ENCODE results near the gene DOCK10.

DOCK10 gene

GRCh38 chr2:225032246-225032645 is 10.0 kb downstream of the DOCK10 start:
- TF ChIP-seq, protein P1, sequence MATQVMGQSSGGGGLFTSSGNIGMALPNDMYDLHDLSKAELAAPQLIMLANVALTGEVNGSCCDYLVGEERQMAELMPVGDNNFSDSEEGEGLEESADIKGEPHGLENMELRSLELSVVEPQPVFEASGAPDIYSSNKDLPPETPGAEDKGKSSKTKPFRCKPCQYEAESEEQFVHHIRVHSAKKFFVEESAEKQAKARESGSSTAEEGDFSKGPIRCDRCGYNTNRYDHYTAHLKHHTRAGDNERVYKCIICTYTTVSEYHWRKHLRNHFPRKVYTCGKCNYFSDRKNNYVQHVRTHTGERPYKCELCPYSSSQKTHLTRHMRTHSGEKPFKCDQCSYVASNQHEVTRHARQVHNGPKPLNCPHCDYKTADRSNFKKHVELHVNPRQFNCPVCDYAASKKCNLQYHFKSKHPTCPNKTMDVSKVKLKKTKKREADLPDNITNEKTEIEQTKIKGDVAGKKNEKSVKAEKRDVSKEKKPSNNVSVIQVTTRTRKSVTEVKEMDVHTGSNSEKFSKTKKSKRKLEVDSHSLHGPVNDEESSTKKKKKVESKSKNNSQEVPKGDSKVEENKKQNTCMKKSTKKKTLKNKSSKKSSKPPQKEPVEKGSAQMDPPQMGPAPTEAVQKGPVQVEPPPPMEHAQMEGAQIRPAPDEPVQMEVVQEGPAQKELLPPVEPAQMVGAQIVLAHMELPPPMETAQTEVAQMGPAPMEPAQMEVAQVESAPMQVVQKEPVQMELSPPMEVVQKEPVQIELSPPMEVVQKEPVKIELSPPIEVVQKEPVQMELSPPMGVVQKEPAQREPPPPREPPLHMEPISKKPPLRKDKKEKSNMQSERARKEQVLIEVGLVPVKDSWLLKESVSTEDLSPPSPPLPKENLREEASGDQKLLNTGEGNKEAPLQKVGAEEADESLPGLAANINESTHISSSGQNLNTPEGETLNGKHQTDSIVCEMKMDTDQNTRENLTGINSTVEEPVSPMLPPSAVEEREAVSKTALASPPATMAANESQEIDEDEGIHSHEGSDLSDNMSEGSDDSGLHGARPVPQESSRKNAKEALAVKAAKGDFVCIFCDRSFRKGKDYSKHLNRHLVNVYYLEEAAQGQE (IDR thresholded peaks at IDR 0.05; ENCODE audit: low read depth): no peak
- TF ChIP-seq TAF1 (IDR thresholded peaks at IDR 0.05; ENCODE audit: low read depth) (no peak), ZBTB7A (IDR thresholded peaks at IDR 0.05; ENCODE audit: low read depth) (no peak), RAD21 (IDR thresholded peaks at IDR 0.05; ENCODE audit: low read depth) (no peak), YY1 (IDR thresholded peaks at IDR 0.05; ENCODE audit: low read depth) (no peak), EP300 (IDR thresholded peaks at IDR 0.05; ENCODE audit: borderline replicate concordance) (no peak), CEBPB (IDR thresholded peaks at IDR 0.05) (no peak), EGR1 (IDR thresholded peaks at IDR 0.05) (no peak), FOXM1 (IDR thresholded peaks at IDR 0.05; ENCODE audit: borderline replicate concordance, low read depth) (no peak), CREB1 (IDR thresholded peaks at IDR 0.05; ENCODE audit: low read depth) (no peak), NFIC (IDR thresholded peaks at IDR 0.05) (no peak), USF1 (IDR thresholded peaks at IDR 0.05) (no peak)
- TF ChIP-seq, protein P2, sequence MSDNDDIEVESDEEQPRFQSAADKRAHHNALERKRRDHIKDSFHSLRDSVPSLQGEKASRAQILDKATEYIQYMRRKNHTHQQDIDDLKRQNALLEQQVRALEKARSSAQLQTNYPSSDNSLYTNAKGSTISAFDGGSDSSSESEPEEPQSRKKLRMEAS (IDR thresholded peaks at IDR 0.05): no peak

GRCh38 chr2:225031599-225031998 is 10.7 kb downstream of the DOCK10 start:
- TF ChIP-seq USF1 (IDR thresholded peaks at IDR 0.05) (no peak), EGR1 (IDR thresholded peaks at IDR 0.05) (no peak), ZBTB7A (IDR thresholded peaks at IDR 0.05; ENCODE audit: low read depth) (no peak), TCF12 (IDR thresholded peaks at IDR 0.05; ENCODE audit: low read depth) (no peak), EP300 (IDR thresholded peaks at IDR 0.05; ENCODE audit: borderline replicate concordance) (no peak), CEBPB (IDR thresholded peaks at IDR 0.05) (no peak), RAD21 (IDR thresholded peaks at IDR 0.05; ENCODE audit: low read depth) (no peak), NFIC (IDR thresholded peaks at IDR 0.05) (no peak), TEAD4 (IDR thresholded peaks at IDR 0.05) (no peak), YY1 (IDR thresholded peaks at IDR 0.05; ENCODE audit: low read depth) (no peak), CREB1 (IDR thresholded peaks at IDR 0.05; ENCODE audit: low read depth) (no peak), FOXM1 (IDR thresholded peaks at IDR 0.05; ENCODE audit: borderline replicate concordance, low read depth) (no peak), TAF1 (IDR thresholded peaks at IDR 0.05; ENCODE audit: low read depth) (no peak)
- TF ChIP-seq, protein P2 (IDR thresholded peaks at IDR 0.05): no peak
- TF ChIP-seq, protein P1 (IDR thresholded peaks at IDR 0.05; ENCODE audit: low read depth): no peak

DNA sequence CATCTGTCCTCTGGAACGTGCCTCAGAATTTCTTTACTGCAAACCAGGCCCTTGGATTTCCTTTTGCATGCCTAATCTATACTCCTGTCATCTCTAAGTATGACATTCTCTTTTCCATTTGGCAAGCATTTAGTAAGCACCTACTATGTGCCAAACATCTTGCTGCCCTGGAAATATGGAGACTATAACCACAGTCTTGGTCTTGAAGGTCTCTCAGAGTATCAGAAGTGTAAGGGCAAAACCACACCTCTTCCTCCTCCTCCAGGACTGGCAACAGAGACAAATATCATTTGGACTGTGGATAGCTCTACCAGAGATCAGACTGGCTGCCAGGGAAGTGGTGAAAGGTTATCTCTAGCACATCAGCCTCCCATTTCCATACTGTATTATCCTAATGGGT is 11.4 kb downstream of the DOCK10 start:
- no peak for TF ChIP-seq CEBPB (IDR thresholded peaks at IDR 0.05)
- TF ChIP-seq NFIC (IDR thresholded peaks at IDR 0.05): no peak
- TF ChIP-seq RAD21 (IDR thresholded peaks at IDR 0.05; ENCODE audit: low read depth): no peak
- no peak for TF ChIP-seq ZBTB7A (IDR thresholded peaks at IDR 0.05; ENCODE audit: low read depth)
- no peak for TF ChIP-seq TCF12 (IDR thresholded peaks at IDR 0.05; ENCODE audit: low read depth)
- no peak for TF ChIP-seq EGR1 (IDR thresholded peaks at IDR 0.05)
- TF ChIP-seq FOXM1 (IDR thresholded peaks at IDR 0.05; ENCODE audit: borderline replicate concordance, low read depth): no peak

DNA sequence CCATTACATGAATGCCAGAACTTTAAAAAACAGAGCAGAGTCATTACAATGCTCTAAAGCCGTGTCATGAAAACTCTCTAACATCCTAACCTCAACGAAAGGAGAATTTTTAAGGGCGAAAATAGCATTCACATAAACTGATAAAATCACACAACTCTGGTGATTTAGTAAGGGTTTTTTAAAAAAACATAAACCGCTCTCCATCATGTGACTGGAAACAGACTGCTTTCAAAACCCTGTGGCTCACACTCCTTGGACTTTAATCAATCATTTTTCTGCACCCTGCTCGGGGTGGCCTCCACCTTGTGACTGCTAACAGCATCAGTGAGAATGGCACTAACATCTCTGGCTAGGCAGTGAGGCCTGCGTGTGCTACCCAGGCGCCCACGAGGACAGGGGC is 12.1 kb downstream of the DOCK10 start:
- TF ChIP-seq TAF1 (IDR thresholded peaks at IDR 0.05; ENCODE audit: low read depth) (no peak), EGR1 (IDR thresholded peaks at IDR 0.05) (no peak), TCF12 (IDR thresholded peaks at IDR 0.05; ENCODE audit: low read depth) (no peak)

DNA sequence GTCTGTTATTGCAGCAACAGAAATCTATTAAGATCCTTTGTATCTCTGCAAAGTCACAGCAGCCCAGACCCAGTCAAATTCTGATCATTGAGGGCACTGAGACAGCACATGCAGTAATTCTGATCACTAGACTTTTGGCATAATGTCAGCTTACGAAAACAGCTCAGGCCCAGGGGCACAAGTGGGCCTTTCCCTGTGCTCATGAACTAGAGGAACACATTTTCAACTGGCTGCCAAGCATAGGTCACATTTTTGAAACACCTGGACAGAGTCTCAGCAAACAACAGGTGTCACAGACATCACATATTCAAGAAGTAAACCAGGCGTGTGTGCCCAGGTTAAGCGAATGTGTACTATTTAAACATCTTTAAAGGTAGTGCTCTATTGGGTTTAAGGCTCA is 13.7 kb downstream of the DOCK10 start:
- no peak for TF ChIP-seq RAD21 (IDR thresholded peaks at IDR 0.05; ENCODE audit: low read depth)
- no peak for TF ChIP-seq NFIC (IDR thresholded peaks at IDR 0.05)
- TF ChIP-seq EP300 (IDR thresholded peaks at IDR 0.05; ENCODE audit: borderline replicate concordance): no peak
- TF ChIP-seq YY1 (IDR thresholded peaks at IDR 0.05; ENCODE audit: low read depth): no peak
- no peak for TF ChIP-seq TAF1 (IDR thresholded peaks at IDR 0.05; ENCODE audit: low read depth)

GRCh38 chr2:225027061-225027762 is 15.1 kb downstream of the DOCK10 start:
- TF ChIP-seq EP300 (IDR thresholded peaks at IDR 0.05; ENCODE audit: borderline replicate concordance) (no peak), TEAD4 (IDR thresholded peaks at IDR 0.05) (no peak), TCF12 (IDR thresholded peaks at IDR 0.05; ENCODE audit: low read depth) (no peak), RAD21 (IDR thresholded peaks at IDR 0.05; ENCODE audit: low read depth) (no peak), CEBPB (IDR thresholded peaks at IDR 0.05) (no peak), YY1 (IDR thresholded peaks at IDR 0.05; ENCODE audit: low read depth) (no peak), EGR1 (IDR thresholded peaks at IDR 0.05) (no peak), FOXM1 (IDR thresholded peaks at IDR 0.05; ENCODE audit: borderline replicate concordance, low read depth) (no peak), TAF1 (IDR thresholded peaks at IDR 0.05; ENCODE audit: low read depth) (no peak), USF1 (IDR thresholded peaks at IDR 0.05) (no peak), NFIC (IDR thresholded peaks at IDR 0.05) (no peak), CREB1 (IDR thresholded peaks at IDR 0.05; ENCODE audit: low read depth) (no peak), ZBTB7A (IDR thresholded peaks at IDR 0.05; ENCODE audit: low read depth) (no peak)
- TF ChIP-seq, protein P1 (IDR thresholded peaks at IDR 0.05; ENCODE audit: low read depth): no peak
- TF ChIP-seq, protein P2 (IDR thresholded peaks at IDR 0.05): no peak

All from Ishikawa (cell line).